IMR-90 (cell line): Measurements from ENCODE around the gene GCGR. TPM values are rescaled to one million over a fixed set of nuclear protein-coding genes. Genes with fewer than 3 reads are reported as not detected.

ENCODE experiments used
- ATAC-seq: fragments of 200-7000 bp; cut with Tn5 transposase; 2 replicates; pipeline ENCODE4 v1.9.1; 2020; ENCODE audit warnings: low read depth, mild to moderate bottlenecking, moderate library complexity
- BruUV-seq: library from RNA; stranded (reverse); fragments of 400-500 nt; replicated peaks from 2 replicates; lab custom pipeline; 2021; lab: Mats Ljungman, UMichigan
- CTCF ChIA-PET: fragments of 300-600 bp; formaldehyde crosslinking; extraction: SDS; loops from one replicate; lab custom pipeline; 2021; ENCODE audit warnings: antibody characterized with exemption; lab: Yijun Ruan, JAX
- POLR2A ChIA-PET: fragments of 300-600 bp; sonication (Branson Sonifier 250); formaldehyde crosslinking; loops from one replicate; lab custom pipeline; 2022; ENCODE audit warnings: antibody characterized with exemption; ENCODE audit not compliant: unreplicated experiment; lab: Charles Lee
- DNase-seq: peaks from one replicate; pipeline ENCODE4 v3.0.0; 2013
- H2AFZ ChIP-seq: replicated peaks from 2 replicates; pipeline ENCODE3; 2013; ENCODE audit warnings: low read length, mild to moderate bottlenecking; ENCODE audit not compliant: poor library complexity
- H2AK5ac ChIP-seq: 2 replicates; pipeline ENCODE4 v1.6.1; 2013; ENCODE audit warnings: low read depth, low read length, inconsistent platforms
- H2AK9ac ChIP-seq: replicated peaks from 2 replicates; pipeline ENCODE3; 2013; ENCODE audit warnings: mild to moderate bottlenecking, low read depth, low read length, moderate library complexity; ENCODE audit not compliant: poor library complexity
- H2BK120ac ChIP-seq: 2 replicates; pipeline ENCODE4 v1.6.1; 2013; ENCODE audit warnings: low read depth, low read length, inconsistent platforms
- H2BK15ac ChIP-seq: 3 replicates; pipeline ENCODE4 v1.6.1; 2013; ENCODE audit warnings: low read depth, low read length, inconsistent platforms
- H2BK20ac ChIP-seq: 2 replicates; pipeline ENCODE4 v1.6.1; 2013; ENCODE audit warnings: low read depth, mild to moderate bottlenecking, inconsistent platforms, low read length, moderate library complexity
- H2BK5ac ChIP-seq: 2 replicates; pipeline ENCODE4 v1.6.1; 2013; ENCODE audit warnings: mild to moderate bottlenecking, low read depth, low read length, inconsistent platforms; ENCODE audit not compliant: poor library complexity, severe bottlenecking
- H3K14ac ChIP-seq: replicated peaks from 2 replicates; pipeline ENCODE4 v1.6.1; 2013; ENCODE audit warnings: low read depth, low read length, inconsistent platforms
- H3K18ac ChIP-seq: 2 replicates; pipeline ENCODE4 v1.6.1; 2013; ENCODE audit warnings: low read depth, low read length, control low read depth
- H3K23ac ChIP-seq: 2 replicates; pipeline ENCODE4 v1.6.1; 2013; ENCODE audit warnings: low read depth, low read length, inconsistent platforms
- H3K27ac ChIP-seq: 2 replicates; pipeline ENCODE4 v1.5.1; 2013; ENCODE audit warnings: mild to moderate bottlenecking, control low read depth, low read length; ENCODE audit not compliant: insufficient read depth
- H3K27me3 ChIP-seq: 2 replicates; pipeline ENCODE4 v1.6.1; 2013; ENCODE audit warnings: low read length; ENCODE audit not compliant: control insufficient read depth, insufficient read depth
- H3K36me3 ChIP-seq: 2 replicates; pipeline ENCODE4 v1.6.1; 2013; ENCODE audit warnings: low read length, mixed read lengths; ENCODE audit not compliant: control insufficient read depth, insufficient read depth
- H3K4ac ChIP-seq: 2 replicates; pipeline ENCODE4 v1.6.1; 2013; ENCODE audit warnings: low read depth, low read length, inconsistent platforms
- H3K4me1 ChIP-seq: 2 replicates; pipeline ENCODE4 v1.6.1; 2013; ENCODE audit warnings: low read length, mixed read lengths; ENCODE audit not compliant: control insufficient read depth, insufficient read depth
- H3K4me2 ChIP-seq: 2 replicates; pipeline ENCODE4 v1.6.1; 2013; ENCODE audit warnings: low read depth, mild to moderate bottlenecking, control low read depth, low read length, moderate library complexity
- H3K4me3 ChIP-seq: 2 replicates; pipeline ENCODE4 v1.5.1; 2013; ENCODE audit warnings: low read depth, mild to moderate bottlenecking, control low read depth, low read length, moderate library complexity; ENCODE audit not compliant: insufficient read depth
- H3K56ac ChIP-seq: 2 replicates; pipeline ENCODE4 v1.6.1; 2013; ENCODE audit warnings: low read length, inconsistent platforms; ENCODE audit not compliant: insufficient read depth; ENCODE audit errors: extremely low read depth
- H3K79me1 ChIP-seq, 2 experiments: 2 replicates each; pipeline ENCODE4 v1.6.1; 2013; ENCODE audit warnings: low read length in 2 of 2, inconsistent platforms in 1 of 2, low read depth in 1 of 2
- H3K9ac ChIP-seq: 2 replicates; pipeline ENCODE4 v1.6.1; 2013; ENCODE audit warnings: low read depth, low read length, control low read depth
- H3K9me1 ChIP-seq: 2 replicates; pipeline ENCODE4 v1.6.1; 2013; ENCODE audit warnings: low read length, inconsistent platforms; ENCODE audit not compliant: insufficient read depth
- H3K9me3 ChIP-seq: 2 replicates; pipeline ENCODE4 v1.6.1; 2013; ENCODE audit warnings: low read length; ENCODE audit not compliant: control insufficient read depth, insufficient read depth
- H4K20me1 ChIP-seq: 2 replicates; pipeline ENCODE4 v1.6.1; 2013; ENCODE audit warnings: low read length, inconsistent platforms; ENCODE audit not compliant: insufficient read depth
- H4K5ac ChIP-seq: 2 replicates; pipeline ENCODE4 v1.6.1; 2013; ENCODE audit warnings: mild to moderate bottlenecking, low read depth, low read length, control low read depth
- H4K8ac ChIP-seq, 2 experiments: 2 replicates each; pipeline ENCODE4 v1.6.1; 2013; ENCODE audit warnings: low read depth in 2 of 2, low read length in 2 of 2, control low read depth in 1 of 2, inconsistent platforms in 1 of 2
- H4K91ac ChIP-seq: 2 replicates; pipeline ENCODE4 v1.6.1; 2013; ENCODE audit warnings: low read depth, low read length, inconsistent platforms; ENCODE audit not compliant: insufficient read depth
- BHLHE40 ChIP-seq: fragments of 150-350 bp; IDR thresholded peaks from 2 replicates; pipeline ENCODE4 v1.6.1; 2016; ENCODE audit warnings: mild to moderate bottlenecking, low read depth, low read length
- CEBPB ChIP-seq: IDR thresholded peaks from 2 replicates; pipeline ENCODE4 v1.6.1; 2012; ENCODE audit warnings: low read depth, low read length, improper control_type of control experiment
- FOS ChIP-seq: fragments of 150-350 bp; IDR thresholded peaks from 2 replicates; pipeline ENCODE4 v1.6.1; 2016; ENCODE audit warnings: low read depth, low read length
- MXI1 ChIP-seq: IDR thresholded peaks from 2 replicates; pipeline ENCODE4 v1.6.1; 2012; ENCODE audit warnings: low read depth, mild to moderate bottlenecking, low read length, moderate library complexity, borderline replicate concordance
- NFE2L2 ChIP-seq: fragments of 150-350 bp; IDR thresholded peaks from 2 replicates; pipeline ENCODE4 v1.6.1; 2016; ENCODE audit warnings: low read depth, mild to moderate bottlenecking, low read length
- RAD21 ChIP-seq: IDR thresholded peaks from 2 replicates; pipeline ENCODE4 v1.6.1; 2012; ENCODE audit warnings: low read length, improper control_type of control experiment
- RFX5 ChIP-seq: IDR thresholded peaks from 2 replicates; pipeline ENCODE4 v1.8.0; 2012; ENCODE audit warnings: low read depth, mild to moderate bottlenecking, low read length, moderate library complexity
- SMC3 ChIP-seq: fragments of 150-350 bp; IDR thresholded peaks from 2 replicates; pipeline ENCODE4 v1.6.1; 2016; ENCODE audit warnings: low read depth, mild to moderate bottlenecking, antibody characterized with exemption, low read length, moderate library complexity
- WGBS, 2 experiments: methylation state at CpG; one replicate each; pipeline versions ENCODE4 v1.1.5 to v1.1.7; 2013; ENCODE audit warnings: missing lambda C conversion rate in 2 of 2; ENCODE audit not compliant: insufficient read length in 1 of 2; ENCODE audit errors: extremely low coverage in 2 of 2; 5-methylcytosine and 5-hydroxymethylcytosine counted together
- dilution Hi-C: fragments of 300-500 bp; cut with HindIII; formaldehyde crosslinking; loops from one replicate; pipeline ENCODE4 v1.14.3; 2018; ENCODE audit warnings: low sequenced_read_pairs; ENCODE audit not compliant: unreplicated experiment
- in situ Hi-C: fragments of 300-500 bp; cut with MboI; formaldehyde crosslinking; loops from 3 replicates; pipeline ENCODE4 v1.14.3; 2019; ENCODE audit warnings: low sequenced_read_pairs, inconsistent platforms, mixed read lengths
- intact Hi-C: fragments of 100-400 bp; cut with micrococcal nuclease; formaldehyde crosslinking; loops from 2 replicates; pipeline ENCODE4 v1.10.0; 2022
- polyA plus RNA-seq, 3 experiments: library from polyadenylated mRNA; depleted of rRNA; stranded (reverse); fragments of >200 nt; gene quantifications; 2 replicates each; pipeline ENCODE4 v1.2.3, GENCODE V29; 2012; ENCODE audit warnings: low replicate concordance in 1 of 3
- total RNA-seq: library from RNA; depleted of rRNA; stranded (reverse); fragments of >200 nt; gene quantifications from 2 replicates; pipeline ENCODE4 v1.2.3, GENCODE V29; 2012
- TF ChIP-seq, protein P1 (sequence below): conservative IDR thresholded peaks from 2 replicates; pipeline ENCODE4 v1.5.1; 2012; ENCODE audit warnings: mild to moderate bottlenecking, low read depth, low read length, improper control_type of control experiment
- TF ChIP-seq, protein P2 (sequence below): fragments of 150-350 bp; IDR thresholded peaks from 2 replicates; pipeline ENCODE4 v1.6.1; 2016; ENCODE audit warnings: low read depth, mild to moderate bottlenecking, low read length, moderate library complexity, borderline replicate concordance

The GCGR gene
- total and polyA plus RNA-seq, 2 of the 4 experiments (the other 2 are of a cell fraction), result not detected

- no peak for TF ChIP-seq FOS
- TF ChIP-seq BHLHE40, result no peak
Observed at GRCh38 chr17:81840826-81841778, 37.2 kb downstream of the GCGR start (continued).

GRCh38 chr17:81841866-81842265, 37.9 kb downstream of the GCGR start:
- Histone ChIP-seq H2BK20ac (no peak overlapping the region), H2AK9ac (no peak overlapping the region), H3K9ac (no peak overlapping the region), H3K79me1 (peaks cover 4 to 18% of the 10 kb centered on the region in 2 experiments; a peak in 3 of 4 replicates), H3K9me1 (peaks cover 4% of the 10 kb centered on the region; the same call in 1 of the 2 replicates), H3K18ac (no peak overlapping the region), H4K8ac (no peak overlapping the region), H2BK120ac (no peak overlapping the region), H4K5ac (no peak overlapping the region), H3K27ac (no peak overlapping the region), H3K36me3 (peaks cover 47% of the 10 kb centered on the region), H2BK5ac (no peak overlapping the region), H3K14ac (no peak overlapping the region), H3K9me3 (no peaks in the 10 kb centered on the region), H2AK5ac (no peak overlapping the region), H3K4ac (no peak overlapping the region), H4K91ac (no peak overlapping the region), H3K56ac (no peak overlapping the region), H3K4me2 (no peak overlapping the region), H3K27me3 (no peaks in the 10 kb centered on the region), H3K4me1 (no peaks in the 10 kb centered on the region), H4K20me1 (peaks cover 36% of the 10 kb centered on the region), H3K23ac (no peak overlapping the region), H2BK15ac (no peak overlapping the region), H3K4me3 (no peak overlapping the region), H2AFZ (no peak overlapping the region)
- no peak for ATAC-seq
- 99% methylated on average over 9 of the region's 15 CpGs; no CpG with 5 or more reads in 1 of the 2 experiments for WGBS, 2 experiments
- POLR2A ChIA-PET, result no interaction called here
- TF ChIP-seq MXI1 (no peak), RFX5 (no peak), NFE2L2 (no peak), SMC3 (no peak), CEBPB (no peak), RAD21 (no peak), FOS (no peak)
- TF ChIP-seq, protein P1, sequence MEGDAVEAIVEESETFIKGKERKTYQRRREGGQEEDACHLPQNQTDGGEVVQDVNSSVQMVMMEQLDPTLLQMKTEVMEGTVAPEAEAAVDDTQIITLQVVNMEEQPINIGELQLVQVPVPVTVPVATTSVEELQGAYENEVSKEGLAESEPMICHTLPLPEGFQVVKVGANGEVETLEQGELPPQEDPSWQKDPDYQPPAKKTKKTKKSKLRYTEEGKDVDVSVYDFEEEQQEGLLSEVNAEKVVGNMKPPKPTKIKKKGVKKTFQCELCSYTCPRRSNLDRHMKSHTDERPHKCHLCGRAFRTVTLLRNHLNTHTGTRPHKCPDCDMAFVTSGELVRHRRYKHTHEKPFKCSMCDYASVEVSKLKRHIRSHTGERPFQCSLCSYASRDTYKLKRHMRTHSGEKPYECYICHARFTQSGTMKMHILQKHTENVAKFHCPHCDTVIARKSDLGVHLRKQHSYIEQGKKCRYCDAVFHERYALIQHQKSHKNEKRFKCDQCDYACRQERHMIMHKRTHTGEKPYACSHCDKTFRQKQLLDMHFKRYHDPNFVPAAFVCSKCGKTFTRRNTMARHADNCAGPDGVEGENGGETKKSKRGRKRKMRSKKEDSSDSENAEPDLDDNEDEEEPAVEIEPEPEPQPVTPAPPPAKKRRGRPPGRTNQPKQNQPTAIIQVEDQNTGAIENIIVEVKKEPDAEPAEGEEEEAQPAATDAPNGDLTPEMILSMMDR, result no peak
- TF ChIP-seq, protein P2, sequence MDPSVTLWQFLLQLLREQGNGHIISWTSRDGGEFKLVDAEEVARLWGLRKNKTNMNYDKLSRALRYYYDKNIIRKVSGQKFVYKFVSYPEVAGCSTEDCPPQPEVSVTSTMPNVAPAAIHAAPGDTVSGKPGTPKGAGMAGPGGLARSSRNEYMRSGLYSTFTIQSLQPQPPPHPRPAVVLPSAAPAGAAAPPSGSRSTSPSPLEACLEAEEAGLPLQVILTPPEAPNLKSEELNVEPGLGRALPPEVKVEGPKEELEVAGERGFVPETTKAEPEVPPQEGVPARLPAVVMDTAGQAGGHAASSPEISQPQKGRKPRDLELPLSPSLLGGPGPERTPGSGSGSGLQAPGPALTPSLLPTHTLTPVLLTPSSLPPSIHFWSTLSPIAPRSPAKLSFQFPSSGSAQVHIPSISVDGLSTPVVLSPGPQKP, result no peak
- BruUV-seq, result no TSS peak
- intact Hi-C loops (no loop called here), dilution Hi-C loops (no loop called here), in situ Hi-C loops (no loop called here)
- CTCF ChIA-PET, result no interaction called here
- DNase-seq, result no peak
